ENCODE results near the gene NUP85. TPM values are rescaled to one million over a fixed set of nuclear protein-coding genes. Genes with fewer than 3 reads are reported as not detected.

NUP85 gene
- total RNA-seq, 1 experiment from 2014 or later = 95.6 TPM

- TF ChIP-seq CTCF (conservative IDR thresholded peaks at IDR 0.05; ENCODE audit: low read depth, low read length) (no peak), EZH2 (IDR thresholded peaks at IDR 0.05; ENCODE audit: low read length, unreplicated experiment) (no peak), EZH2phosphoT487 (IDR thresholded peaks at IDR 0.05; ENCODE audit: borderline replicate concordance, low read length) (no peak)
- Histone ChIP-seq H3K9me2 (replicated peaks; ENCODE audit: low read length) (no peaks in the 10 kb centered on the region), H3K79me2 (ENCODE audit: low read length) (peaks cover 96% of the 10 kb centered on the region), H3K36me3 (ENCODE audit: low read depth, low read length) (peaks cover 70% of the 10 kb centered on the region), H3K9me3 (ENCODE audit: low read length) (no peaks in the 10 kb centered on the region), H4K20me1 (ENCODE audit: low read length) (peaks cover 16% of the 10 kb centered on the region), H3K27me3 (ENCODE audit: low read length) (no peaks in the 10 kb centered on the region), H3K4me3 (ENCODE audit: low read length) (no peak overlapping the region), H3K4me1 (ENCODE audit: insufficient read depth, low read length) (no peaks in the 10 kb centered on the region), H2AFZ (ENCODE audit: low read length) (no peak overlapping the region), H3K9ac (ENCODE audit: low read length) (no peak overlapping the region), H3F3A (ENCODE audit: low read length, unreplicated experiment) (peaks cover 7% of the 10 kb centered on the region), H3K27ac (ENCODE audit: low read length) (no peak overlapping the region), H3K4me2 (ENCODE audit: low read length) (no peak overlapping the region)
- intact Hi-C loops (cut with micrococcal nuclease) = no loop called here
- DNase-seq (no peak), ATAC-seq (no peak)
- POLR2A ChIA-PET (ENCODE audit: unreplicated experiment) = no interaction called here
- BruUV-seq (replicated peaks) = TSS peak; percentile 6
- CTCF ChIA-PET = no interaction called here
These were observed 32.0 kb upstream of the NUP85 start for GRCh38 chr17:75173526-75173925.

- Histone ChIP-seq H3K27me3 (ENCODE audit: low read length) (no peaks in the 10 kb centered on the region), H3K79me2 (ENCODE audit: low read length) (peaks cover 98% of the 10 kb centered on the region), H3K4me1 (ENCODE audit: insufficient read depth, low read length) (peaks cover 8% of the 10 kb centered on the region; the same call in 1 of the 2 replicates), H3K36me3 (ENCODE audit: low read depth, low read length) (peaks cover 79% of the 10 kb centered on the region), H4K20me1 (ENCODE audit: low read length) (peaks cover 30% of the 10 kb centered on the region), H2AFZ (ENCODE audit: low read length) (no peak overlapping the region), H3K4me3 (ENCODE audit: low read length) (no peak overlapping the region), H3K9me2 (replicated peaks; ENCODE audit: low read length) (no peaks in the 10 kb centered on the region), H3K9ac (ENCODE audit: low read length) (no peak overlapping the region), H3K4me2 (ENCODE audit: low read length) (no peak overlapping the region), H3F3A (ENCODE audit: low read length, unreplicated experiment) (peaks cover 7% of the 10 kb centered on the region), H3K9me3 (ENCODE audit: low read length) (no peaks in the 10 kb centered on the region), H3K27ac (ENCODE audit: low read length) (no peak overlapping the region)
- intact Hi-C loops (cut with micrococcal nuclease) = no loop called here
- no peak for DNase-seq
- TF ChIP-seq CTCF (conservative IDR thresholded peaks at IDR 0.05; ENCODE audit: low read depth, low read length) = no peak
- TF ChIP-seq EZH2 (IDR thresholded peaks at IDR 0.05; ENCODE audit: low read length, unreplicated experiment) = no peak
- no peak for TF ChIP-seq EZH2phosphoT487 (IDR thresholded peaks at IDR 0.05; ENCODE audit: borderline replicate concordance, low read length)
- POLR2A ChIA-PET (ENCODE audit: unreplicated experiment) = no interaction called here
- no TSS peak for BruUV-seq (replicated peaks)
- ATAC-seq = no peak
- CTCF ChIA-PET = no interaction called here
These were observed 30.5 kb upstream of the NUP85 start for GRCh38 chr17:75174996-75175395.

DNA sequence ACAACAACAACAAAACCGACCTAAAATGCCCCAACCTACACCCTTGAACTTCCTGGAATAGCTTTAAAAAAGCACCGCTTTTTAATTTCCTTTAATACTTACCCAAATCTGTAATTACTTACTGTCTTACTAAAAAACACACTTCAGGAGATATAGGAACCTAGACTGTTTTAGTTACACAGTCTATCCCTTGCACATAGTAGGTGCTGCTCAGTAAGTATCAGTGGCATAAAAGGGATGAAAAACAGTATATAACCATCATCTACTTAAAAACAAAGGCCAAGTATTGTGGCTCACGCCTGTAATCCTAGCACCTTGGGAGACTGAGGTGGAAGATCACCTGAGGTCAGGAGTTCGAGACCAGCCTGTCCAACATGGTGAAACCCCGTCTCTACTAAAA, 28.9 kb upstream of the NUP85 start:
- BruUV-seq (replicated peaks) = no TSS peak
- peaks cover 7% of the 10 kb centered on the region for H3F3A ChIP-seq (ENCODE audit: low read length, unreplicated experiment)
- peaks cover 45% of the 10 kb centered on the region for H4K20me1 ChIP-seq (ENCODE audit: low read length)
- no peak for DNase-seq
- intact Hi-C loops (cut with micrococcal nuclease) = no loop called here
- POLR2A ChIA-PET (ENCODE audit: unreplicated experiment) = interaction anchor here (0.6 kb wide), 1 partner anchor 187 kb away, joined by 3 read pairs; no protein-coding TSS in a partner anchor
- H3K79me2 ChIP-seq (ENCODE audit: low read length) = peaks cover 99% of the 10 kb centered on the region
- H3K27me3 ChIP-seq (ENCODE audit: low read length) = no peaks in the 10 kb centered on the region
- no peak overlapping the region for H3K27ac ChIP-seq (ENCODE audit: low read length)
- peaks cover 18% of the 10 kb centered on the region; the same call in 1 of the 2 replicates for H3K4me1 ChIP-seq (ENCODE audit: insufficient read depth, low read length)
- H3K9me3 ChIP-seq (ENCODE audit: low read length) = no peaks in the 10 kb centered on the region
- H3K9me2 ChIP-seq (replicated peaks; ENCODE audit: low read length) = no peaks in the 10 kb centered on the region
- peaks cover 78% of the 10 kb centered on the region for H3K36me3 ChIP-seq (ENCODE audit: low read depth, low read length)
- CTCF ChIA-PET = no interaction called here
- H3K4me3 ChIP-seq (ENCODE audit: low read length) = no peak overlapping the region
- H3K4me2 ChIP-seq (ENCODE audit: low read length) = no peak overlapping the region
- ATAC-seq = no peak
- H2AFZ ChIP-seq (ENCODE audit: low read length) = no peak overlapping the region
- TF ChIP-seq EZH2 (IDR thresholded peaks at IDR 0.05; ENCODE audit: low read length, unreplicated experiment) (no peak), CTCF (conservative IDR thresholded peaks at IDR 0.05; ENCODE audit: low read depth, low read length) (no peak), EZH2phosphoT487 (IDR thresholded peaks at IDR 0.05; ENCODE audit: borderline replicate concordance, low read length) (no peak)
- H3K9ac ChIP-seq (ENCODE audit: low read length) = no peak overlapping the region
